Heart left ventricle (tissue), 16 donors: ENCODE results near the gene FAM170B. TPM values are rescaled to one million over a fixed set of nuclear protein-coding genes. Genes with fewer than 3 reads are reported as not detected.

Experiments used
- ATAC-seq, 4 donors: fragments of 200-7000 bp; cut with Tn5 transposase; one replicate each; pipeline ENCODE4 v1.9.1; 2020 to 2022; ENCODE audit warnings: moderate library complexity in 4 of 4, mild to moderate bottlenecking in 3 of 4, moderate number of reproducible peaks in 1 of 4
- DNase-seq, 5 donors: peaks; one replicate each; pipeline ENCODE4 v3.0.0-alpha.2; 2020
- H3K27ac ChIP-seq, 12 donors: fragments of 200-600 bp; sonication (generic) in 4 of 12; one replicate each; pipeline versions ENCODE4 v1.5.0 to v1.8.0; 2016 to 2022; ENCODE audit warnings: mild to moderate bottlenecking in 2 of 12
- H3K27me3 ChIP-seq, 9 donors: fragments of 200-600 bp; sonication (generic) in 2 of 9; one replicate each; pipeline versions ENCODE4 v1.5.1 to v1.8.0; 2016 to 2022; ENCODE audit warnings: mild to moderate bottlenecking in 3 of 9
- H3K36me3 ChIP-seq, 9 donors: fragments of 200-600 bp; sonication (generic) in 2 of 9; one replicate each; pipeline versions ENCODE4 v1.5.0 to v1.8.0; 2018 to 2022; ENCODE audit warnings: mild to moderate bottlenecking in 2 of 9
- H3K4me1 ChIP-seq, 12 donors: fragments of 200-600 bp; sonication (generic) in 4 of 12; one replicate each; pipeline versions ENCODE4 v1.5.0 to v1.8.0; 2016 to 2022; ENCODE audit warnings: mild to moderate bottlenecking in 3 of 12
- H3K4me3 ChIP-seq, 12 donors: fragments of 200-600 bp; sonication (generic) in 4 of 12; one replicate each; pipeline versions ENCODE4 v1.5.0 to v1.8.0; 2017 to 2022; ENCODE audit warnings: mild to moderate bottlenecking in 9 of 12, moderate library complexity in 4 of 12
- H3K9me3 ChIP-seq, 12 donors: fragments of 200-600 bp; sonication (generic) in 4 of 12; one replicate each; pipeline versions ENCODE4 v1.5.0 to v1.8.0; 2016 to 2022; ENCODE audit warnings: mild to moderate bottlenecking in 1 of 12
- CTCF ChIP-seq, 12 donors: fragments of 200-600 bp; sonication (generic) in 4 of 12; IDR thresholded peaks; one replicate each; pipeline versions ENCODE4 v1.5.0 to v1.8.0; 2018 to 2022; ENCODE audit warnings: antibody characterized with exemption in 12 of 12, mild to moderate bottlenecking in 5 of 12
- POLR2A ChIP-seq, 2 donors: fragments of 450-650 bp; IDR thresholded peaks; one replicate each; pipeline ENCODE4 v1.6.1; 2017; ENCODE audit warnings: antibody characterized with exemption in 2 of 2, mild to moderate bottlenecking in 2 of 2, moderate library complexity in 2 of 2
- WGBS, 4 donors: extraction: QIAGEN DNeasy Blood & Tissue Kit in 2 of 4; methylation state at CpG; one replicate each; pipeline versions ENCODE4 v1.1.5 to v1.1.7; 2013 to 2018; 5-methylcytosine and 5-hydroxymethylcytosine counted together
- intact Hi-C, 10 donors: fragments of 100-400 bp; cut with DNase I; formaldehyde crosslinking; loops; one replicate each; pipeline versions ENCODE4 v1.11.1 to v1.14.2; 2022
- polyA plus RNA-seq, 2 donors: library from polyadenylated mRNA; stranded (reverse); fragments of 200-250 nt; gene quantifications; one replicate each; pipeline ENCODE4 v1.2.3, GENCODE V29; 2013
- total RNA-seq, 9 donors: library from RNA; depleted of rRNA in 2 of 9; stranded (reverse); fragments of >200 nt in 2 of 9; fragmentation: NEBNext Ultra II Directional in 3 of 9; extraction: Animal tissue kit (Norgen Biotek cat#: 25700) in 3 of 9; gene quantifications; one replicate each; pipeline versions ENCODE4 v1.1.0 to v1.2.4, GENCODE V29; 2016 to 2023
- donor health status: ischemic (EF 13 %, LVEDD 7.1; RV severe dilation, severe dysfunction).
- donor health status: healthy with polysubstance abuse.
- donor health status: DM: no; HTN: yes; CAD: no.
- donor health status: DM: no; HTN: no; CAD: no.
- donor health status: ischemic (EF 25% LVEDD 6.9; RV normal size, moderate dysfunction).
- donor health status: ischemic (EF 25% LVEDD 5.7; RV mildly dilated, moderate dysfunction).
- donor health status: healthy.
- donor health status: DM: yes; HTN: yes; CAD: no.
- donor health status: ischemic (EF 35%, LVEDD 5.7; RV mildly dilated, moderate dysfunction).
- donor health status: nonischemic (EF 11% LVEDD 7.7; RV severe dilation, severe dysfunction).
- donor health status: DM: yes; HTN: yes; CAD: no.
- donor health status: PGD.
- donor health status: ischemic (EF 29% LVEDD 5.4; RV normal size, mild dysfunction).
- donor health status: nonischemic (EF 23%, LVEDD 6.1; RV moderate dilation, normal function).

Gene FAM170B
- total and polyA plus RNA-seq, 11 donors: not detected

DNA sequence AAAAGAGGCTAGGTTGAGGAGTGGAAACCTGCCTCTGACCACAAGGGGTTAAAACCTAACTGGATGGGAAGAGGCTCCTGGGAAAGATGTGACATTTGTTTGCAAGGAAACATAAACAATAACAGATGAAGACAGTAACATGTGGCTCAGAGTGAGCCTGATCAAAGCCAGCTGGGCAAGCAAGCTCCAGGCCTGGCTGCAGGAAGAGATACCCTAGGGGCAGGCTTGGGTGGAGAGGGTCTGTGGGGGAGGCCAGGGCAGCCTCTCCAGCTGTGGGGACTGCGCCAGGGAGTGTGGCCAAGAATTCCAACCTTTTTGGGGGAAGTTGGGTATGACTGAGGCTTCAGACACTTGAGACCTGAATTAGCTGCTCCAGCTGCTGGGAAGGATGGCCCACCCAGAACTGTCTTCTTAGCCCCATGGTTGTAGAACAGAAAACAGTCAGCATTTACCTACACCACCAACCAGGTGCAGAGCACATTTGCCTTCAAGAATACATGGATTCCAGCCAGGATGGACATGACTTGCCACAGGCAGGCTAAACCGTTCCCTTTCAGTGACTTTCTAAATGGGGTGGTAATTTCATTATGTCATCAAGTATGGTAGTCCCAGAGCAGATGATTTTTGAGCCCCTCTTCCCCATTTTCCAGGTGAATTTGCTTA, 10.4 kb upstream of the FAM170B start:
- H3K27ac ChIP-seq: no peak overlapping the region
- no peak for DNase-seq
- H3K36me3 ChIP-seq: no peaks in the 10 kb centered on the region
- H3K4me1 ChIP-seq: peaks cover 0 to 15% (median 11%) of the 10 kb centered on the region in 12 donors
- peaks cover 0 to 15% (median 8%) of the 10 kb centered on the region in 12 donors for H3K9me3 ChIP-seq
- no peak overlapping the region for H3K4me3 ChIP-seq
- ATAC-seq: peak in 1 of 4 donors; percentile 28
- intact Hi-C loops: no loop called here
- 73 to 93% (median 84%) methylated on average over 2 of the region's 2 CpGs for WGBS, 4 donors
- TF ChIP-seq POLR2A (IDR thresholded peaks at IDR 0.05): no peak
- H3K27me3 ChIP-seq: no peaks in the 10 kb centered on the region

- intact Hi-C loops: no loop called here
- peaks cover 0 to 15% (median 8%) of the 10 kb centered on the region in 12 donors for H3K9me3 ChIP-seq
Measured at GRCh38 chr10:49143249-49143648, 9.4 kb upstream of the FAM170B start.

DNA sequence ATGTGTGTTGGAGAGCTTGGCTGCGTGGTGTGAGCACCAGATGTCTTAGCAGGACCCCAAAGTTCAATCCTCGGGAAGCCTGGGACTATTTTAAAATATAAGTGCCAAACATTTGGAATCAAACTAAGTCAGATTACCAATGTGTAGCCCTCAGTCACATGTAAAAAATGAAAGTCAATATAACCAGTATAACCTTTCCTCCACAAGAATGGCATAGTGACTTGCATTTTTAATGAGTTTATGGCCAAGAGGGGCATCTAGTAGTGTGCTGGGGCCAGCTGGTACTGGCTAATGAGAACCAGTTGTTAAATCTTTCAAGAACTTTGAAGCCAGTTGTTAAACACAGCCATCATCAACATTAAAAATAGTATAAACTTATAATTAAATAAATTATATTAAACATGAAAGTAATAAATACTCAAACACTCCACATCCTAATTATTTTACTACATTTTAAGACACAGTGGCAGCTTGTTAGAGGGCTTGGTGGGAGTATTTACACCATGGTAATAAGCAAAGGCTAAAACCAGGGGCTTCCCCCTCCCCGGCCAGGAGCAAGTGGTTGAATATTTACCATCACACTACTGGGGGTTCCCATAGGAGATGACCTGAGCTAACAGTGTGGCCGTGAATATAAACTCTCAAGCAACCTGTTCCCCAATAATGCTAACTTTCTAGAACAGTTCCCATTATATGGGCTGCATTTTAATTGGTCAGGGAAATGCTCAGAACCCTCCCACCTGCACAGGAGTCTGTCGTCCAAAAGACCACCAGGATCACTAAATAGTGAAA, 7.9 kb upstream of the FAM170B start:
- no peak for TF ChIP-seq CTCF (IDR thresholded peaks at IDR 0.05)
- TF ChIP-seq POLR2A (IDR thresholded peaks at IDR 0.05): no peak
- Histone ChIP-seq H3K27me3 (no peaks in the 10 kb centered on the region), H3K4me1 (peaks cover 0 to 25% (median 18%) of the 10 kb centered on the region in 12 donors), H3K9me3 (peaks cover 0 to 1% (median 0%) of the 10 kb centered on the region in 12 donors), H3K4me3 (no peak overlapping the region), H3K27ac (no peak overlapping the region), H3K36me3 (no peaks in the 10 kb centered on the region)
- ATAC-seq (no peak), DNase-seq (no peak)
- 90 to 94% (median 92%) methylated on average over 5 of the region's 5 CpGs for WGBS, 4 donors
- intact Hi-C loops: no loop called here

More at GRCh38 chr10:49143249-49143648, 9.4 kb upstream of the FAM170B start:
- H3K27me3 ChIP-seq: no peaks in the 10 kb centered on the region
- TF ChIP-seq POLR2A (IDR thresholded peaks at IDR 0.05) (no peak), CTCF (IDR thresholded peaks at IDR 0.05) (no peak)
- peaks cover 0 to 24% (median 18%) of the 10 kb centered on the region in 12 donors for H3K4me1 ChIP-seq
- no peak for ATAC-seq
- no peak overlapping the region for H3K4me3 ChIP-seq
- DNase-seq: no peak
- H3K36me3 ChIP-seq: no peaks in the 10 kb centered on the region
- H3K27ac ChIP-seq: no peak overlapping the region

- H3K27ac ChIP-seq: peak overlapping the region in 1 of 12 donors; percentile 70
Measured at GRCh38 chr10:49140304-49141177, 6.7 kb upstream of the FAM170B start.

More at GRCh38 chr10:49140304-49141177, 6.7 kb upstream of the FAM170B start:
- intact Hi-C loops: no loop called here
- DNase-seq (no peak), ATAC-seq (no peak)
- Histone ChIP-seq H3K36me3 (no peaks in the 10 kb centered on the region), H3K27me3 (no peaks in the 10 kb centered on the region), H3K4me1 (peaks cover 0 to 29% (median 19%) of the 10 kb centered on the region in 12 donors), H3K9me3 (peaks cover 0 to 5% (median 0%) of the 10 kb centered on the region in 12 donors), H3K4me3 (no peak overlapping the region)
- TF ChIP-seq POLR2A (IDR thresholded peaks at IDR 0.05): no peak
- no peak for TF ChIP-seq CTCF (IDR thresholded peaks at IDR 0.05)
- WGBS, 4 donors: 81 to 94% (median 84%) methylated on average over 5 of the region's 5 CpGs
